HG02943 (cell line): ENCODE results near the gene MMS19.
A peak's percentile ranks its signal among the peaks of the same experiment; 100 is the strongest.

Experiments
- ATAC-seq: cut with Tn5 transposase; IDR thresholded peaks from one replicate; pipeline ENCODE4 v1.9.1; 2021; ENCODE audit warnings: mild to moderate bottlenecking, low read depth, moderate library complexity; ENCODE audit not compliant: unreplicated experiment

The MMS19 gene

GRCh38 chr10:97466755-97467154 is 31.5 kb downstream of the MMS19 start:
- ATAC-seq: no peak

GRCh38 chr10:97465982-97466381 is 32.2 kb downstream of the MMS19 start:
- ATAC-seq: no peak

- ATAC-seq: no peak
These were observed 34.0 kb downstream of the MMS19 start for GRCh38 chr10:97464226-97464625.

GRCh38 chr10:97463363-97464132 is 34.7 kb downstream of the MMS19 start:
- ATAC-seq: no peak

- ATAC-seq: no peak
These were observed 35.9 kb downstream of the MMS19 start for GRCh38 chr10:97462309-97462708.

- no peak for ATAC-seq
These were observed 38.3 kb downstream of the MMS19 start for GRCh38 chr10:97459933-97460332.

- no peak for ATAC-seq
These were observed 39.1 kb downstream of the MMS19 start for GRCh38 chr10:97459111-97459510.

- no peak for ATAC-seq
These were observed 41.5 kb downstream of the MMS19 start for GRCh38 chr10:97456686-97457065.

GRCh38 chr10:97456034-97456685 is 42.1 kb downstream of the MMS19 start:
- ATAC-seq: no peak

- no peak for ATAC-seq
These were observed 43.7 kb downstream of the MMS19 start for GRCh38 chr10:97454330-97455036.

GRCh38 chr10:97452352-97452751 is 45.9 kb downstream of the MMS19 start:
- no peak for ATAC-seq

- ATAC-seq: no peak
These were observed 46.6 kb downstream of the MMS19 start for GRCh38 chr10:97451605-97452004.

- ATAC-seq: no peak
These were observed 47.4 kb downstream of the MMS19 start for GRCh38 chr10:97450828-97451227.

- ATAC-seq: peak; percentile 93
These were observed 52.2 kb downstream of the MMS19 start, which contains the start of the genes EXOSC1 and ZDHHC16 for GRCh38 chr10:97445722-97446639. TSS of gene EXOSC1 (minus strand) at chr10:97446006. CDS start at chr10:97445985, 21 bp downstream. TSS of gene ZDHHC16 (plus strand) at chr10:97446175. CDS start at chr10:97451676, 5,501 bp downstream.

GRCh38 chr10:97445357-97445721 is 52.9 kb downstream of the MMS19 start:
- ATAC-seq: no peak

GRCh38 chr10:97444212-97444611 is 54.0 kb downstream of the MMS19 start:
- no peak for ATAC-seq

- ATAC-seq: no peak
These were observed 55.9 kb downstream of the MMS19 start for GRCh38 chr10:97442277-97442676.

- ATAC-seq: no peak
These were observed 63.0 kb downstream of the MMS19 start for GRCh38 chr10:97435211-97435610.

- no peak for ATAC-seq
These were observed 63.7 kb downstream of the MMS19 start for GRCh38 chr10:97434557-97434956.

GRCh38 chr10:97434055-97434454 is 64.2 kb downstream of the MMS19 start:
- no peak for ATAC-seq
